ENCODE results near the gene CCNE1. TPM values are rescaled to one million over a fixed set of nuclear protein-coding genes. Genes with fewer than 3 reads are reported as not detected.

CCNE1 gene
- total RNA-seq, 2 donors from 2014 or later, result 1.6 to 8.0 TPM

DNA sequence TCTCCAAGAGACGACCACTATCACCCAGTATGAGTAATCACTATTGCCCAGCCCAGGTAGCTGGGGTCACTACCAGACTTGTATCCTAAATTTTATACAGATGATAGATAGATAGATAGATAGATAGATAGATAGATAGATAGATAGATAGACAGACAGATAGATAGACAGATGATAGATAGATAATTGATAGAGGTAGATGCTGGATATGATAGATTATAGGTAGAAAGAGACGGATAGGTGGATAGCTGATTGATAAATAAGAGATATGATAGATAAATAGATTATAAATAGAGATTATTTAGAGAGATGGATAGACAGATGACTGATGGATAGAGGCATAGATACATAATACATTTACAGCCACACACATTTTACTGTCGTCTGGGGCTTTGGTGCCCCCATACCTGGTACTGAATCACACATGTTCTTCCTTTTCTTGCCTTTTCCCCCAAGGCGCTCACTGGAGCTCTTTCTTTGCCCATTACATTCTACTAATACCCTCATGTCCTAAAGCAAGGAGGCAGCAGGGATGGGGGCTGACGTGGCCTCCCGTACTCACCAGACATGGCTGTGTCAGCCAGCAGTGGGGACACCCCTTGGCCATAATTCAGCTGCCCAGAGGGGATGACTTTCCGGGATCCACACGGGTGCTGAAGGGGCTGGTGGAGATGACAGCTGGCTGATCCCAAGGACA is 44.6 kb upstream of the CCNE1 start:
- no peak overlapping the region for H3K4me3 ChIP-seq
- DNase-seq (ENCODE audit: low spot score), result no peak
- no peaks in the 10 kb centered on the region for H3K9me3 ChIP-seq
- 71% methylated on average over 8 of the region's 8 CpGs for WGBS
- TF ChIP-seq POLR2AphosphoS5 (IDR thresholded peaks at IDR 0.05), result no peak
- H3K27me3 ChIP-seq (replicated peaks; ENCODE audit: insufficient read depth), result peaks cover 2% of the 10 kb centered on the region
- no peak overlapping the region for H3K27ac ChIP-seq
- intact Hi-C loops (cut with DNase I), result no loop called here
- no peaks in the 10 kb centered on the region for H3K36me3 ChIP-seq
- H3K4me1 ChIP-seq (replicated peaks), result no peaks in the 10 kb centered on the region

DNA sequence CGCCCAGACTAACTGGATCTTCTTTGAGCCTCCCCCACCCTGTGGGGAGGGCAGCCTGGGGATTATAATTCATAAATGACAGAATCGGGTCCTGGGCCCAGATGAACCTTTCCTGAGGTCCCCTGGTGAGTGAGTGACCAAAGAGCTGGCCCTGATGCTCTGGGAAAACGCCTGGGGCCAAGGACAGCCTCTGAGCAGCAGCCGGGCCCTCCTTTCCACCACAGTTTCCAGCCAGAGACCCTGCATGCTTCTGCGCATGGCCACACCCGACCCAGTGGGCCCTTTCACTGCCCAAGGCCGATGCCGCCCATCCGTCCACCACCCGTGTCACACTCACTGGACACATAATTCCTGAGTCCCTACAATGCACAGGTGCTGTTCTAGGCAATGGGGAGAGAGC is 43.6 kb upstream of the CCNE1 start:
- 92% methylated on average over 10 of the region's 10 CpGs for WGBS

GRCh38 chr19:29769997-29770396 is 41.8 kb upstream of the CCNE1 start:
- Histone ChIP-seq H3K9me3 (no peaks in the 10 kb centered on the region), H3K4me1 (replicated peaks) (no peaks in the 10 kb centered on the region), H3K27ac (no peak overlapping the region), H3K36me3 (no peaks in the 10 kb centered on the region), H3K4me3 (no peak overlapping the region), H3K27me3 (replicated peaks; ENCODE audit: insufficient read depth) (peaks cover under 1% of the 10 kb centered on the region)
- no peak for DNase-seq (ENCODE audit: low spot score)
- intact Hi-C loops (cut with DNase I), result loop anchor here (5.0 to 10.0 kb wide), 2 partner anchors 102 to 885 kb away; no protein-coding TSS in a partner anchor
- TF ChIP-seq POLR2AphosphoS5 (IDR thresholded peaks at IDR 0.05) (no peak), POLR2A (IDR thresholded peaks at IDR 0.05) (no peak)
- TF ChIP-seq, protein P1, sequence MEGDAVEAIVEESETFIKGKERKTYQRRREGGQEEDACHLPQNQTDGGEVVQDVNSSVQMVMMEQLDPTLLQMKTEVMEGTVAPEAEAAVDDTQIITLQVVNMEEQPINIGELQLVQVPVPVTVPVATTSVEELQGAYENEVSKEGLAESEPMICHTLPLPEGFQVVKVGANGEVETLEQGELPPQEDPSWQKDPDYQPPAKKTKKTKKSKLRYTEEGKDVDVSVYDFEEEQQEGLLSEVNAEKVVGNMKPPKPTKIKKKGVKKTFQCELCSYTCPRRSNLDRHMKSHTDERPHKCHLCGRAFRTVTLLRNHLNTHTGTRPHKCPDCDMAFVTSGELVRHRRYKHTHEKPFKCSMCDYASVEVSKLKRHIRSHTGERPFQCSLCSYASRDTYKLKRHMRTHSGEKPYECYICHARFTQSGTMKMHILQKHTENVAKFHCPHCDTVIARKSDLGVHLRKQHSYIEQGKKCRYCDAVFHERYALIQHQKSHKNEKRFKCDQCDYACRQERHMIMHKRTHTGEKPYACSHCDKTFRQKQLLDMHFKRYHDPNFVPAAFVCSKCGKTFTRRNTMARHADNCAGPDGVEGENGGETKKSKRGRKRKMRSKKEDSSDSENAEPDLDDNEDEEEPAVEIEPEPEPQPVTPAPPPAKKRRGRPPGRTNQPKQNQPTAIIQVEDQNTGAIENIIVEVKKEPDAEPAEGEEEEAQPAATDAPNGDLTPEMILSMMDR (IDR thresholded peaks at IDR 0.05), result no peak
- WGBS, result 92% methylated on average over 8 of the region's 8 CpGs

More for the DNA sequence above, 43.6 kb upstream of the CCNE1 start:
- no peak overlapping the region for H3K27ac ChIP-seq
- H3K4me3 ChIP-seq, result no peak overlapping the region
- H3K9me3 ChIP-seq, result no peaks in the 10 kb centered on the region
- DNase-seq (ENCODE audit: low spot score), result no peak
- H3K27me3 ChIP-seq (replicated peaks; ENCODE audit: insufficient read depth), result peaks cover 2% of the 10 kb centered on the region
- intact Hi-C loops (cut with DNase I), result no loop called here
- TF ChIP-seq, protein P1 (IDR thresholded peaks at IDR 0.05), result no peak
- no peak for TF ChIP-seq POLR2A (IDR thresholded peaks at IDR 0.05)
- TF ChIP-seq POLR2AphosphoS5 (IDR thresholded peaks at IDR 0.05), result no peak
- H3K4me1 ChIP-seq (replicated peaks), result no peaks in the 10 kb centered on the region
- no peaks in the 10 kb centered on the region for H3K36me3 ChIP-seq

GRCh38 chr19:29770648-29771047 is 41.1 kb upstream of the CCNE1 start:
- H3K36me3 ChIP-seq, result no peaks in the 10 kb centered on the region
- H3K9me3 ChIP-seq, result no peaks in the 10 kb centered on the region
- no peaks in the 10 kb centered on the region for H3K27me3 ChIP-seq (replicated peaks; ENCODE audit: insufficient read depth)
- TF ChIP-seq, protein P1 (IDR thresholded peaks at IDR 0.05), result no peak
- no peak for TF ChIP-seq POLR2A (IDR thresholded peaks at IDR 0.05)
- TF ChIP-seq POLR2AphosphoS5 (IDR thresholded peaks at IDR 0.05), result no peak
- H3K4me1 ChIP-seq (replicated peaks), result no peaks in the 10 kb centered on the region
- H3K27ac ChIP-seq, result no peak overlapping the region
- no peak for DNase-seq (ENCODE audit: low spot score)
- intact Hi-C loops (cut with DNase I), result loop anchor here (5.0 to 10.0 kb wide), 2 partner anchors 102 to 884 kb away; no protein-coding TSS in a partner anchor
- no peak overlapping the region for H3K4me3 ChIP-seq
- 89% methylated on average over 7 of the region's 7 CpGs for WGBS

DNA sequence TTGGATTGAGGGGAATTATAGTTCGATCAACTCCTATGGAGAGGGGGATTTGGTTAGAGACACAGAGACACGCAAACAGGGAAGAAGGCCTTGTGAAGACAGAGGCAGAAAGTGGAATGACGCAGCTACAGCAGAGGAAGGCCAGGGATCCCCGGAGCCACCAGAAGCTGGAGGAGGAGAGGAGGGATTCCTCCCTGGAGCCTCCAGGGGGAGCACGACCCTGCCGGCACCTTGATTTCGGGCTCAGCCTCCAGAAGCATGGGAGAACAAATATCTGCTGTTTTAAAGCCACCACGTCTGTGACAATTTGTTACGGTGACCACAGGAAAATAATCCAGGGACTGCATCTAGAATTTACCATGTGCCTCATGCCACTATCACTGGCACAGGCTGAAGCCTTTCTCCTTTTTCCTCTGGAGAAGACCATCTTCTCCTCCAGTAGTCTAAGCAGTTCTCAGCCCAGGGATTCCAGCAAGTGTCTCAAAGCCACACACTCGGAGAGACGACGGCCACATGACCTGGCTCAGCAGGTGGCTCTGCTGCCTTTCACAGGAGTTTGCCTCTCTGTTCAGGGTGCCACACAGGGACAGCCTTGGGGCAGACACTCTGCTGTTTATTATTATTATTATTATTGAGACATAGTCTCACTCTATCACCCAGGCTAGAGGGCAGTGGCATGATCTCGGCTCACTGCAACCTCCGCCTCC is 39.9 kb upstream of the CCNE1 start:
- Histone ChIP-seq H3K4me3 (no peak overlapping the region), H3K4me1 (replicated peaks) (no peaks in the 10 kb centered on the region), H3K27ac (no peak overlapping the region), H3K36me3 (no peaks in the 10 kb centered on the region), H3K9me3 (no peaks in the 10 kb centered on the region), H3K27me3 (replicated peaks; ENCODE audit: insufficient read depth) (no peaks in the 10 kb centered on the region)
- no peak for TF ChIP-seq POLR2AphosphoS5 (IDR thresholded peaks at IDR 0.05)
- TF ChIP-seq, protein P1 (IDR thresholded peaks at IDR 0.05), result peak; percentile 29 to 50 (median 42)
- 27% methylated on average over 14 of the region's 14 CpGs for WGBS
- intact Hi-C loops (cut with DNase I), result loop anchor here (5.0 to 10.0 kb wide), 2 partner anchors 100 to 883 kb away; no protein-coding TSS in a partner anchor
- DNase-seq (ENCODE audit: low spot score), result peak; percentile 22
